Measurements from ENCODE around the gene SLC38A7. TPM values are rescaled to one million over a fixed set of nuclear protein-coding genes. Genes with fewer than 3 reads are reported as not detected.

The SLC38A7 gene
- polyA plus RNA-seq, 1 experiment: 11.7 TPM

DNA sequence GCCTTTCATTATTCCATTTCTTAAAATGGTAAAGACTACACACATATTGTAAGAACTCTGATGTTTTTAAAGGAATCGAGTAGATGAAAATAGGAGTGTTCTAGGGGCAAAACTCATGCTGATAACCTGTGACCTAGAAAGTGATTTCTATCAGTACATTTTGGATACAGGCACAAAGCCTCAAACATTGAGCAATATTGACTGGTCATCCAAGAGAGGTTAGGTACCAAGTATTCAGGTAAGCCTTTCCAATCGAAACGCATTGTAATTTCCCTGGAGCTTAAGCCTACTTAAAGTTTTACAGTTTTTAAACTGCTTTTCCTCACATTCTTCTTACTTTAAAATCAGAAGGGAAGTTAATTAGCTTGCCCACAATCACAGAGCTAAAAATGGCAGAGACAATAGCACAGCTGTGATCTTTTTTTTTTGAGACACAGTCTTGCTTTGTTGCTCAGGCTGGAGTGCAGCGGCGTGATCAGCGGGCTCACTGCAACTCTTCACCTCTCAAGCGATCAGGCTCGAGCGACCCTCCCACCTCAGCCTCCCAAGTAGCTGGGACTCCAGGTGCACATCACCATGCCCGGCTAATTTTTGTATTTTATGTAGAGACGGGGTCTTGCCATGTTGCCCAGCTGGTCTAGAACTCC, 46.3 kb upstream of the SLC38A7 start:
- POLR2A ChIA-PET: no interaction called here
- TF ChIP-seq, protein P1, sequence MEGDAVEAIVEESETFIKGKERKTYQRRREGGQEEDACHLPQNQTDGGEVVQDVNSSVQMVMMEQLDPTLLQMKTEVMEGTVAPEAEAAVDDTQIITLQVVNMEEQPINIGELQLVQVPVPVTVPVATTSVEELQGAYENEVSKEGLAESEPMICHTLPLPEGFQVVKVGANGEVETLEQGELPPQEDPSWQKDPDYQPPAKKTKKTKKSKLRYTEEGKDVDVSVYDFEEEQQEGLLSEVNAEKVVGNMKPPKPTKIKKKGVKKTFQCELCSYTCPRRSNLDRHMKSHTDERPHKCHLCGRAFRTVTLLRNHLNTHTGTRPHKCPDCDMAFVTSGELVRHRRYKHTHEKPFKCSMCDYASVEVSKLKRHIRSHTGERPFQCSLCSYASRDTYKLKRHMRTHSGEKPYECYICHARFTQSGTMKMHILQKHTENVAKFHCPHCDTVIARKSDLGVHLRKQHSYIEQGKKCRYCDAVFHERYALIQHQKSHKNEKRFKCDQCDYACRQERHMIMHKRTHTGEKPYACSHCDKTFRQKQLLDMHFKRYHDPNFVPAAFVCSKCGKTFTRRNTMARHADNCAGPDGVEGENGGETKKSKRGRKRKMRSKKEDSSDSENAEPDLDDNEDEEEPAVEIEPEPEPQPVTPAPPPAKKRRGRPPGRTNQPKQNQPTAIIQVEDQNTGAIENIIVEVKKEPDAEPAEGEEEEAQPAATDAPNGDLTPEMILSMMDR (IDR thresholded peaks at IDR 0.05; ENCODE audit: low read depth, low read length): no peak
- CTCF ChIA-PET: interaction anchor here (0.6 to 1.2 kb wide), 3 partner anchors 19 to 394 kb away, joined by 3 read pairs; no protein-coding TSS in a partner anchor
- Histone ChIP-seq H3K27ac (ENCODE audit: low read depth, low read length) (no peak overlapping the region), H3K9me3 (ENCODE audit: control insufficient read depth, insufficient read depth, low read length) (no peaks in the 10 kb centered on the region; the same call in 1 of the 2 replicates), H3K4me3 (ENCODE audit: low read depth, low read length) (no peak overlapping the region), H3K27me3 (ENCODE audit: control insufficient read depth, insufficient read depth, low read length) (no peaks in the 10 kb centered on the region)
- DNase-seq (ENCODE audit: low read depth, low spot score): no peak

DNA sequence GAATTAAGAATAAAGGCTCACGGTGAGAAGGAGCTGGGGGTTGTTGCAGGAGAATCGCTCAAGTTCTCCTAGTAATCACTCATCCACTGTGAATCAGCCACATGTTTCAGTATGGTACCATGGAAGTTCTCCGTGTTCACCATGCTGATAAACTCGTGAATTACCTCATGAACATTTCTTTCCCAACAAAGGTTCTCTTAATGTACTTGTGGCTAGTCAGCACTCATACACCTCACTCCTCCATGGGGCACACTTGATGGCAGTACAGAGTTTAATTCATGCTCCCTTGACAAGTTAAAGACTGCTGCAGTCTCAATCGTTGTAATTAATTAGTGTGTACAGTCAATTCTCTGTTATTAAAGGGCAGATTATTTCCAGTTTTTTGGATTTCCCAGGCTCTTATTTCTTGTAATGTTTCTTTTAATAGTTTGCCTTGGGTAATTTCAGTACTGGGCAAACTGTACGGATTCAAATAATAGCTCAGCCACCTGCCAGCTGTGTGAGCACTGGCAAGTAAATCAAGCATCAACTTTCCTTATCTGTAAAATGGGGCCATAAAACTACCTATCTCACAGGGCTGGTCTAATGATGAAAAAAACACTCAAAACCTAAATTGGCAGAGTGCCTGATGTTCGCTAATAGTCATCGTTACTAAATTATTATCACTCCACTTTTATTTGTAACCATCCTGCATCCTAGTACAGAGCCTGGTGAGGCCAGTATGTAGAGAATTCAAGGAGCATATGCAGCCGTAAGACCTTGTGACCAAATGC, 43.4 kb upstream of the SLC38A7 start:
- H3K4me3 ChIP-seq (ENCODE audit: low read depth, low read length): no peak overlapping the region
- DNase-seq (ENCODE audit: low read depth, low spot score): no peak
- no peak overlapping the region for H3K27ac ChIP-seq (ENCODE audit: low read depth, low read length)
- ChIA-PET POLR2A (no interaction called here), CTCF (no interaction called here)
- TF ChIP-seq, protein P1 (IDR thresholded peaks at IDR 0.05; ENCODE audit: low read depth, low read length): no peak
- no peaks in the 10 kb centered on the region for H3K9me3 ChIP-seq (ENCODE audit: control insufficient read depth, insufficient read depth, low read length)
- no peaks in the 10 kb centered on the region for H3K27me3 ChIP-seq (ENCODE audit: control insufficient read depth, insufficient read depth, low read length)

DNA sequence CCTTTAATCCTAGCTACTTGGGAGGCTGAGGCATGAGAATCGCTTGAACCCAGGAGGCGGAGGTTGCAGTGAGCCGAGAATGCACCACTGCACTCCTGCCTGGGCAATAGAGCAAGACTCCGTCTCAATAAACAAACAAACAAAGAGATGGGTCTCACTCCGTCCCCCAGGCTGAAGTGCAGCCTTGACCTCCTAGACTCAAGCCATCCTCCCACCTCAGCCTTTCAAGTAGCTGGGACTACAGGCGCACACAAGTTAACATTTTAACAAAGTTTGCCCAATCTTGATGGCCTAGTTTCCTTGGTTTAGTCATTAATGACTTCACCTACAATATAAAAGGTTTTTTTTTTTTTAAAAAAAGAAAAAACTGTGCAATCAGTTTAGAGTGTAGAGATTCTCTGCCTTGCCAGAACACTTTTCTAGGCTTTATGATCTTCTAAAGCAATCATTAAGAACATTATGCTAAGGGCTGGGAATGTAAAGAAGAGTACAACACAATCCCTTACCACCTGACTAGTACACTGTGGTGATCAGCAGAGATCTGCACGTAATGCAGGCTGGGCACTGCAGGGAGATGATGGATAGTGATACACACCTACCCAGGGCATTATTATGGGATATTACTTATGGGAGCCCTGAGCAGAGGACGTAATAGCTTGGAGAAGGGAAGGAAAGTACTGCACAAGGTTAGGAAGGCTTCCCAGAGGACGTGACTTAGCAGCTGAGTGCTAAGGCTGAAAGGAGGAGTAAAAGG, 42.6 kb upstream of the SLC38A7 start:
- H3K9me3 ChIP-seq (ENCODE audit: control insufficient read depth, insufficient read depth, low read length): no peaks in the 10 kb centered on the region
- POLR2A ChIA-PET: no interaction called here
- no peak overlapping the region for H3K27ac ChIP-seq (ENCODE audit: low read depth, low read length)
- H3K27me3 ChIP-seq (ENCODE audit: control insufficient read depth, insufficient read depth, low read length): no peaks in the 10 kb centered on the region
- TF ChIP-seq, protein P1 (IDR thresholded peaks at IDR 0.05; ENCODE audit: low read depth, low read length): no peak
- no peak for DNase-seq (ENCODE audit: low read depth, low spot score)
- CTCF ChIA-PET: interaction anchor here (0.6 kb wide), 1 partner anchor 1138 kb away, joined by 3 read pairs; no protein-coding TSS in a partner anchor
- no peak overlapping the region for H3K4me3 ChIP-seq (ENCODE audit: low read depth, low read length)

DNA sequence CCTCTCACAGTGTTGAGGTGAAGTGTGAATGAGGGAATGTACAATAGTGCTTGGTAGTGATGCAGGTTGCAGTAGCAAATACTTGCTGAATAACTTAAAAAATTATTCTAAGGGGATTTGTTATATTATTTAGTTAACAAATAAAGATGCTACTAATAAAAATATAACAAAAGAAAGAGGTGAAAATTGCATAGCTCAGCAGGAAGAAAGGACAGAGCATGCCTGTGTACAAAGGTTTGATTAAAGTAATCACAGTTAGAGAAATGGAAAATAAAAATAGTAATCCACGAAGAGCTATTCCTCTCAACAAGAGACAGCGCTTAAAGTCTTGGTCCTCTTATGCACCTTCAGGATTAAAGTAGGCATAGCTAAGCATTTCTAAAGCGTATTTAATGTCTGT, 38.5 kb upstream of the SLC38A7 start:
- H3K27me3 ChIP-seq (ENCODE audit: control insufficient read depth, insufficient read depth, low read length): no peaks in the 10 kb centered on the region
- TF ChIP-seq, protein P1 (IDR thresholded peaks at IDR 0.05; ENCODE audit: low read depth, low read length): no peak
- POLR2A ChIA-PET: no interaction called here

More for the DNA sequence above, 38.5 kb upstream of the SLC38A7 start:
- DNase-seq (ENCODE audit: low read depth, low spot score): no peak
- H3K27ac ChIP-seq (ENCODE audit: low read depth, low read length): no peak overlapping the region
- no peak overlapping the region for H3K4me3 ChIP-seq (ENCODE audit: low read depth, low read length)
- CTCF ChIA-PET: interaction anchor here (1.0 kb wide), 1 partner anchor 33 kb away, joined by 3 read pairs; no protein-coding TSS in a partner anchor
- H3K9me3 ChIP-seq (ENCODE audit: control insufficient read depth, insufficient read depth, low read length): no peaks in the 10 kb centered on the region

Data from AG04450 (cell line).